GM20431 (cell line): Measurements from ENCODE around the gene KRTAP26-1.

ENCODE experiments used
- in situ Hi-C: fragments of 300-500 bp; cut with MseI, MboI; formaldehyde crosslinking; loops from one replicate; pipeline ENCODE4 v1.15.0; 2020; ENCODE audit warnings: low sequenced_read_pairs; ENCODE audit not compliant: unreplicated experiment

KRTAP26-1 gene, protein sequence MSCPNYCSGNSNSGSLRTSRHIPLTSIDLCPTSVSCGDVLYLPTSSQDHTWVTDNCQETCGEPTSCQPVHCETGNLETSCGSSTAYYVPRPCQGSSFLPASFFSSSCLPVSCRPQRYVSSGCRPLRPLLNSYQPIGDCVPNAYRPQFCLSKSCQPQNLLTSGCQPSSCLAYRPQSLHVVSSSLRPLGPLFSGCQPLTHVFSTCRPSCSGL

DNA sequence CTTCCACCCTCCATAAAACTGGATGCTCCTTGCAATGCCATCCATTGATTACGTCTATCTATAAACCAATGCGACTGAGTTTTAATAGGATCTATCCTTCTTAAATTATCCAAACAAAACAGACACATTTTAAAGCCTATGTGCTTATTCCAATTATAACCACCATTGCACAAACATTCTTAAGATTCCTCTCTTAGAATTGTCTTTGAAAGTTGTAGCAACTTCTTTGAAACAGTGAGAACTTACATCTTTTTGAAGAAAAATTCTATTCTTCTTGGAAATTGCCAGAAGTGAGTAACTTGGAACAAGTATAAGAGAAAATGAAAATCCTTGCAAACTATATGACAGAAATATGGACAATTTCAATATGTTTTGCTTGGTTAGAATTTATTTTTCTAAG, at the start of gene KRTAP26-1:
Gene KRTAP26-1, minus strand, starts transcription at position 101 of the 400 bp plus-strand sequence. CDS start 280 bp downstream, outside the sequence.
- in situ Hi-C loops, result no loop called here

- in situ Hi-C loops, result no loop called here
Observed at GRCh38 chr21:30355906-30356305, 35.8 kb upstream of the KRTAP26-1 start.

GRCh38 chr21:30354308-30355005, 34.3 kb upstream of the KRTAP26-1 start:
- in situ Hi-C loops, result no loop called here

DNA sequence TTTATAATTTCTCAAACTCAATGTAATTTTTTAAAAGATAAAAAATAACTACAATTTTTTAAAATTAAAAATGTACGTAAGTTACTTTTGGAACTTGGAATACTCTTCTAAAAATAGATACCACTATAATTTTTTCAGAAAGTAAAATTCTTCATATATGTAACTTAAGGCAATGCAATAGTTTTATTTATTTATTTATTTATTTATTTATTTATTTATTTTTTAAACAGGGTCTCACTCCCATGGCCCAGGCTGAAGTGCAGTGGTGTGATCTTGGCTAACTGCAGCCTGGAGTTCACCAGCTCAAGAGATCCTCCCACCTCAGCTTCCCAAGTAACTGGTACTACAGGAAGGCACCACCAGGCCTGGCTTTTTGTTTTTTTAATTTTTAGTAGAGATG, 31.4 kb upstream of the KRTAP26-1 start:
- in situ Hi-C loops, result no loop called here

GRCh38 chr21:30349572-30349971, 29.5 kb upstream of the KRTAP26-1 start:
- in situ Hi-C loops, result loop anchor here (25.0 kb wide), 1 partner anchor 738 kb away; no protein-coding TSS in a partner anchor

- in situ Hi-C loops, result loop anchor here (25.0 kb wide), 1 partner anchor 739 kb away; no protein-coding TSS in a partner anchor
Observed at GRCh38 chr21:30348506-30348905, 28.4 kb upstream of the KRTAP26-1 start, which contains the start of gene KRTAP23-1. Gene KRTAP23-1 (minus strand): TSS chr21:30348606. CDS start chr21:30348606, 0 bp downstream.

GRCh38 chr21:30345014-30345413, 24.9 kb upstream of the KRTAP26-1 start:
- in situ Hi-C loops, result loop anchor here (25.0 kb wide), 1 partner anchor 742 kb away; no protein-coding TSS in a partner anchor

- in situ Hi-C loops, result loop anchor here (25.0 kb wide), 1 partner anchor 746 kb away; no protein-coding TSS in a partner anchor
Observed at GRCh38 chr21:30340714-30341573, 20.8 kb upstream of the KRTAP26-1 start.

DNA sequence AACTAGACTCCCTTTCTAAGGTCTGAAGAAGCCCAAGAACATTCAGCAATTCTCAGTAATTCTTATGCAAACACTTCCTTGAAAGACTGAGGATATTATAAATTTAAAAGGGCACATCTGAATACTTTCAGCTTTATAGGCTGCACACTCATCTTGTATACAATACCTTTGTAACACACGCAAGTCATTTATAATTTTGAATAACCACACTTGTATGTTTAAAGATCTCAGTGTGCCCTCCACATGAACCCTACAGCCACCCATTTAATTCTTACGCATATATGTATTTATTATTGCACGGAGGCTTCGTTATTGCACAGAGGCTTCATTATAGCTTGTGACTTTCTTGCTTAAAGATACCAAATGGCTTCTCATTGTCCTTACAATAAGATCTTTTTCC, 18.6 kb upstream of the KRTAP26-1 start:
- in situ Hi-C loops, result loop anchor here (25.0 kb wide), 1 partner anchor 749 kb away; no protein-coding TSS in a partner anchor

GRCh38 chr21:30337772-30338171, 17.7 kb upstream of the KRTAP26-1 start:
- in situ Hi-C loops, result loop anchor here (25.0 kb wide), 1 partner anchor 750 kb away; no protein-coding TSS in a partner anchor

DNA sequence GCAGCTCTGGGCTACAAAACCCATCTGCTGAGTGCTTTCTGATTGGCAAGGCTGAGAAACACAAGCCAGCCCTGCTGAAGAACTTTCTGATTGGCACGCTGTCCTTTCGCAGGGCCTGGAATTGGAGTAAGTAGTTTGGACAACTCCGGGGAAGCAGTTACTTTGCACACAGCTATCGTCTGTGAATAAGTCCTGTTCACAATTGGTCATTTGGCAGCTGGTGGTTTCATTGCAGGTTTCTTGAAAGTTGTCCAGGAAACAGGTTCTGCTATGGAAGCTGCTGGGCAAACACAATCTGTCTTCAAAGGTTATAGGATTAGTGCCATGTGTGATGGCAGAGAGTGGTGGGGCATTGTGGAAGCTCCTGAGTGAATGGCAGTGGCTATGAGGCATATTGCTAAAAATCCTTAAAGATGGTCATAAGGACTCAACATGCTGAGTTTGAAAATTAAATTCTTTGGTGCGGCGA, 17.2 kb upstream of the KRTAP26-1 start, which contains the start of gene KRTAP27-1:
Gene KRTAP27-1, minus strand, starts transcription at position 419 of the 469 bp plus-strand sequence. Its CDS starts 26 bp downstream, at position 393.
- in situ Hi-C loops, result loop anchor here (25.0 kb wide), 1 partner anchor 750 kb away; no protein-coding TSS in a partner anchor

GRCh38 chr21:30336596-30336995, 16.5 kb upstream of the KRTAP26-1 start:
- in situ Hi-C loops, result loop anchor here (25.0 kb wide), 1 partner anchor 751 kb away; no protein-coding TSS in a partner anchor

DNA sequence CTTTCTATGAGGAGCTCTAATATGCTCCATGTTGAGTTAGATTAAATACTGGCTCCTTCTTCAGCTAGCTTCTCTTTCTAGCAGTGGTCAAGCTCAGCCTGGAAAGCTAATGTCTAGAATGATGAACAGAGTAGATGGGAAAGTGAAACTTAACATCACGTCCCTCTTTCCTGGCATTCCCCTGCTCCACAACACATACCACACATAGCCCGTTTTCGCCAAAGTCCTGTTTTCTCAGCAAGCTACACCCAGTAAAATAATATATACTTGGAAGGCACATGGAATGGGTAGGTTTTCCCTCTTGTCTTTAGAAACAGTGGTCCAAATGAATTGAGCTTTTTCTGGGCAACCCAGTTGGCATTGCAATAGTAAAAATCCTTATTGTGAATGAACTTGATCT, 13.6 kb upstream of the KRTAP26-1 start:
- in situ Hi-C loops, result loop anchor here (25.0 kb wide), 1 partner anchor 754 kb away; no protein-coding TSS in a partner anchor

GRCh38 chr21:30332681-30333080, 12.6 kb upstream of the KRTAP26-1 start:
- in situ Hi-C loops, result loop anchor here (25.0 kb wide), 1 partner anchor 755 kb away; no protein-coding TSS in a partner anchor

GRCh38 chr21:30329203-30329875, 9.2 kb upstream of the KRTAP26-1 start:
- in situ Hi-C loops, result loop anchor here (25.0 kb wide), 1 partner anchor 758 kb away; no protein-coding TSS in a partner anchor

- in situ Hi-C loops, result loop anchor here (25.0 kb wide), 1 partner anchor 761 kb away; no protein-coding TSS in a partner anchor
Observed at GRCh38 chr21:30326390-30326789, 6.3 kb upstream of the KRTAP26-1 start.

GRCh38 chr21:30315701-30316100, 4.4 kb downstream of the KRTAP26-1 start:
- in situ Hi-C loops, result no loop called here

GRCh38 chr21:30306884-30307283, 13.2 kb downstream of the KRTAP26-1 start:
- in situ Hi-C loops, result no loop called here

DNA sequence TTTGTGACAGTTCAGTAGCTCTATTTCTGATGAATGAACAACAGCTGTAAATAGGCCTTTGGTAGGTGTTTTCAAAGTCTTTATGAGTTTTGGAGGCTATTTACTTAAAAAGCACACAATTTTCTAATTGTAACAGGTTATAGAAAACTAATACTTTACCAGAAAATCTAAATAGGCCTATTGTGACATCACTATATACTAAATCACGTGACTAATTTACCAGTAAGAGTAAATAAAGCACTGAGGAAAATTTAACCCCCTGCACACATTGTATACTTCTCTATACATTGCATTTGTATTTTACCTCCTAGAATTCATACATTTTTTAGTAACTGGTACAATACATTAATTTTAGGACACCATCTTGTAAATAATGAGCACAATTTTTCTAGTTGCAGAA, 15.0 kb downstream of the KRTAP26-1 start:
- in situ Hi-C loops, result no loop called here
